Endothelial cell (in vitro differentiated cells): ENCODE data around the gene C1QTNF6. TPM values are rescaled to one million over a fixed set of nuclear protein-coding genes. Genes with fewer than 3 reads are reported as not detected.
"Not testable (repeated sequence)": the region's sequence is repeated elsewhere in the genome, so short reads cannot be mapped to it uniquely, and the experiment has no call there.

Experiments used
- DNase-seq: peaks from one replicate; pipeline ENCODE4 v3.0.0; 2021; ENCODE audit warnings: low spot score
- H3K27ac Mint-ChIP-seq: one replicate; pipeline ENCODE4 v1.8.0; 2021; ENCODE audit warnings: mixed read lengths, inconsistent platforms; ENCODE audit not compliant: unreplicated experiment
- H3K27me3 Mint-ChIP-seq: one replicate; pipeline ENCODE4 v1.8.0; 2021; ENCODE audit warnings: mild to moderate bottlenecking, moderate library complexity, mixed read lengths, inconsistent platforms; ENCODE audit not compliant: unreplicated experiment
- H3K36me3 Mint-ChIP-seq: one replicate; pipeline ENCODE4 v1.8.0; 2021; ENCODE audit warnings: mild to moderate bottlenecking, low read depth, mixed read lengths, inconsistent platforms; ENCODE audit not compliant: unreplicated experiment
- H3K4me1 Mint-ChIP-seq: one replicate; pipeline ENCODE4 v1.8.0; 2021; ENCODE audit warnings: mild to moderate bottlenecking, mixed read lengths, inconsistent platforms; ENCODE audit not compliant: unreplicated experiment
- H3K4me3 Mint-ChIP-seq: one replicate; pipeline ENCODE4 v1.8.0; 2021; ENCODE audit warnings: mild to moderate bottlenecking, mixed read lengths, inconsistent platforms; ENCODE audit not compliant: unreplicated experiment
- H3K9me3 Mint-ChIP-seq: one replicate; pipeline ENCODE4 v1.8.0; 2021; ENCODE audit warnings: mixed read lengths, inconsistent platforms; ENCODE audit not compliant: unreplicated experiment
- CTCF ChIP-seq: fragments of 200-600 bp; sonication (generic); IDR thresholded peaks from one replicate; pipeline ENCODE4 v1.5.0; 2021; ENCODE audit warnings: antibody characterized with exemption; ENCODE audit not compliant: unreplicated experiment
- total RNA-seq: library from RNA; stranded (reverse); fragmentation: NEBNext Ultra II Directional; extraction: Animal tissue kit (Norgen Biotek cat#: 25700); gene quantifications from one replicate; pipeline ENCODE4 v1.2.1, GENCODE V29; 2021; ENCODE audit not compliant: unreplicated experiment

Gene C1QTNF6
- total RNA-seq, 1 donor from 2014 or later, result 32.7 TPM

- Mint-ChIP-seq H3K9me3 (no peaks in the 10 kb centered on the region), H3K27ac (no peak overlapping the region), H3K4me3 (no peak overlapping the region), H3K4me1 (no peaks in the 10 kb centered on the region), H3K36me3 (no peaks in the 10 kb centered on the region), H3K27me3 (peaks cover 13% of the 10 kb centered on the region)
- no peak for DNase-seq
- TF ChIP-seq CTCF, result no peak
Measured at GRCh38 chr22:37173709-37174108, 14.3 kb downstream of the C1QTNF6 start.

- H3K36me3 Mint-ChIP-seq, result no peaks in the 10 kb centered on the region
- H3K27me3 Mint-ChIP-seq, result peaks cover 14% of the 10 kb centered on the region
- no peak for TF ChIP-seq CTCF
- H3K4me1 Mint-ChIP-seq, result no peaks in the 10 kb centered on the region
- H3K4me3 Mint-ChIP-seq, result no peak overlapping the region
- no peak overlapping the region for H3K27ac Mint-ChIP-seq
- no peak for DNase-seq
- H3K9me3 Mint-ChIP-seq, result no peaks in the 10 kb centered on the region
Measured at GRCh38 chr22:37172266-37173245, 15.5 kb downstream of the C1QTNF6 start.

- no peak overlapping the region for H3K27ac Mint-ChIP-seq
- no peak overlapping the region for H3K4me3 Mint-ChIP-seq
- no peaks in the 10 kb centered on the region for H3K4me1 Mint-ChIP-seq
- TF ChIP-seq CTCF, result no peak
- no peaks in the 10 kb centered on the region for H3K36me3 Mint-ChIP-seq
- H3K9me3 Mint-ChIP-seq, result no peaks in the 10 kb centered on the region
- no peak for DNase-seq
- peaks cover 14% of the 10 kb centered on the region for H3K27me3 Mint-ChIP-seq
Measured at GRCh38 chr22:37171662-37172061, 16.4 kb downstream of the C1QTNF6 start.

- H3K36me3 Mint-ChIP-seq, H3K4me1 Mint-ChIP-seq, H3K9me3 Mint-ChIP-seq, H3K4me3 Mint-ChIP-seq, H3K27ac Mint-ChIP-seq, H3K27me3 Mint-ChIP-seq, DNase-seq: not testable (repeated sequence)
Measured at GRCh38 chr22:37170689-37171405, 17.2 kb downstream of the C1QTNF6 start.

GRCh38 chr22:37169947-37170688 lies 17.9 kb downstream of the C1QTNF6 start:
- peaks cover 9% of the 10 kb centered on the region for H3K27me3 Mint-ChIP-seq
- no peak overlapping the region for H3K4me3 Mint-ChIP-seq
- no peak for TF ChIP-seq CTCF
- no peaks in the 10 kb centered on the region for H3K36me3 Mint-ChIP-seq
- H3K9me3 Mint-ChIP-seq, result no peaks in the 10 kb centered on the region
- H3K27ac Mint-ChIP-seq, result peak overlapping the region; percentile 20
- DNase-seq, result no peak
- H3K4me1 Mint-ChIP-seq, result no peaks in the 10 kb centered on the region
